Tibial nerve (tissue), 3 donors: Measurements from ENCODE around the gene ARID1B.

Experiments used
- POLR2A ChIP-seq, 2 donors: fragments of 450-650 bp; IDR thresholded peaks; one replicate each; pipeline ENCODE4 v1.6.1; 2017; ENCODE audit warnings: antibody characterized with exemption in 2 of 2, mild to moderate bottlenecking in 2 of 2, moderate library complexity in 2 of 2
- TF ChIP-seq, protein P1 (sequence below), 5 experiments: fragments of 200-600 bp in 3 of 5; fragments of 450-650 bp in 2 of 5; sonication (generic) in 3 of 5; IDR thresholded peaks; one replicate each; pipeline ENCODE4 v1.5.1; 2016 to 2019; ENCODE audit warnings: antibody characterized with exemption in 5 of 5, mild to moderate bottlenecking in 3 of 5, moderate library complexity in 2 of 5

DNA sequence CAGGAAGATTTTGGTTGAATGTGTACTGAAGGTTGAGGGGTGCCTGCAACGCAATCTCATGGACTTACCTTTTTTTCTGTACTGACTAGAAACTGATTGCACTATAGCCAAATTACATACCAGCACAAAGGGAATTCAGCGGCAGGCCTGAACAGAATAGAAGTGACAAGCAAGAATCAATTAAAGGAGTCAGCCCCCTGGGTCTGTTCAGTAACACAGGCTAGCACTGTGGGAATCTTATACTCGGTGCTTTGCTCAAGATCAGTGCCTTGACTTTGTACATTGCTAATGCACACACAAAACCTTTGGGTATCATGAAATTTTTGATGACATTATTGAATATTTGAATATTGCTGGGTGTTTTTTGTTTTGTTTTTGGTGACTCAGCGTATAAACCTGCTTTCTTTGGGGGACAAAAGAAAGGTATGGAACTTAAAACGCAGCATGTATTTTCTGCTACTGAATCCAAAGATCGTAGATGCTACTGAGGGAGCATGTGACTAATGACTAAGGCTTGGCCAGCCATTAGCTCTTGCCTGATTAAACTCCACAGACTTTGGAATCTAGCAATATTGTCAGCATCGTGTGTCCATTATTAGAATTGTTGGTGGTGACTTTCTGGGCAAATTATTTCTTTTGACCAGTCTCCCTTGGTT lies 236.6 kb downstream of the ARID1B start:
- TF ChIP-seq POLR2A (IDR thresholded peaks at IDR 0.05) = no peak
- TF ChIP-seq, protein P1, sequence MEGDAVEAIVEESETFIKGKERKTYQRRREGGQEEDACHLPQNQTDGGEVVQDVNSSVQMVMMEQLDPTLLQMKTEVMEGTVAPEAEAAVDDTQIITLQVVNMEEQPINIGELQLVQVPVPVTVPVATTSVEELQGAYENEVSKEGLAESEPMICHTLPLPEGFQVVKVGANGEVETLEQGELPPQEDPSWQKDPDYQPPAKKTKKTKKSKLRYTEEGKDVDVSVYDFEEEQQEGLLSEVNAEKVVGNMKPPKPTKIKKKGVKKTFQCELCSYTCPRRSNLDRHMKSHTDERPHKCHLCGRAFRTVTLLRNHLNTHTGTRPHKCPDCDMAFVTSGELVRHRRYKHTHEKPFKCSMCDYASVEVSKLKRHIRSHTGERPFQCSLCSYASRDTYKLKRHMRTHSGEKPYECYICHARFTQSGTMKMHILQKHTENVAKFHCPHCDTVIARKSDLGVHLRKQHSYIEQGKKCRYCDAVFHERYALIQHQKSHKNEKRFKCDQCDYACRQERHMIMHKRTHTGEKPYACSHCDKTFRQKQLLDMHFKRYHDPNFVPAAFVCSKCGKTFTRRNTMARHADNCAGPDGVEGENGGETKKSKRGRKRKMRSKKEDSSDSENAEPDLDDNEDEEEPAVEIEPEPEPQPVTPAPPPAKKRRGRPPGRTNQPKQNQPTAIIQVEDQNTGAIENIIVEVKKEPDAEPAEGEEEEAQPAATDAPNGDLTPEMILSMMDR (IDR thresholded peaks at IDR 0.05) = no peak
